Epithelial cell of esophagus (primary cell): ENCODE measurements around the gene EME1.

ENCODE experiments used
- DNase-seq: peaks from one replicate; pipeline ENCODE4 v3.0.0; 2010; ENCODE audit warnings: low read depth
- H3K4me3 ChIP-seq: 2 replicates; pipeline ENCODE4 v1.5.1; 2011; ENCODE audit warnings: mild to moderate bottlenecking, low read length, control low read depth
- CTCF ChIP-seq: IDR thresholded peaks from 2 replicates; pipeline ENCODE4 v1.5.1; 2011; ENCODE audit warnings: low read depth, mild to moderate bottlenecking, low read length, control low read depth, inconsistent platforms; ENCODE audit not compliant: insufficient read depth; ENCODE audit errors: missing control alignments

Gene EME1

GRCh38 chr17:50345432-50346312 lies 27.4 kb upstream of the EME1 start, which contains the start of gene XYLT2:
TSS of gene XYLT2 (plus strand) at chr17:50346126. CDS start at chr17:50346141, 15 bp downstream.
- peak within 1 kb of the TSS; percentile 83 for H3K4me3 ChIP-seq
- DNase-seq = peak; percentile 89
- no peak for TF ChIP-seq CTCF

GRCh38 chr17:50346313-50347116 lies 26.5 kb upstream of the EME1 start:
- H3K4me3 ChIP-seq = peak overlapping the region; percentile 83
- DNase-seq = peak; percentile 33

GRCh38 chr17:50347117-50347893 lies 25.7 kb upstream of the EME1 start:
- H3K4me3 ChIP-seq = peak overlapping the region; percentile 83
- DNase-seq = no peak
- no peak for TF ChIP-seq CTCF

More at GRCh38 chr17:50346313-50347116, 26.5 kb upstream of the EME1 start:
- no peak for TF ChIP-seq CTCF

GRCh38 chr17:50347894-50348291 lies 25.1 kb upstream of the EME1 start:
- DNase-seq = no peak
- TF ChIP-seq CTCF = no peak
- no peak overlapping the region for H3K4me3 ChIP-seq

- no peak for TF ChIP-seq CTCF
- peak; percentile 46 for DNase-seq
- no peak overlapping the region for H3K4me3 ChIP-seq
Measured at GRCh38 chr17:50348522-50349242, 24.3 kb upstream of the EME1 start.

- no peak for TF ChIP-seq CTCF
- no peak overlapping the region for H3K4me3 ChIP-seq
- DNase-seq = no peak
Measured at GRCh38 chr17:50349243-50349600, 23.8 kb upstream of the EME1 start.
